GM19328 (cell line): ENCODE data around the gene XPNPEP1.

Experiments used
- ATAC-seq: cut with Tn5 transposase; IDR thresholded peaks from one replicate; pipeline ENCODE4 v1.9.1; 2021; ENCODE audit warnings: mild to moderate bottlenecking, moderate library complexity; ENCODE audit not compliant: unreplicated experiment

Gene XPNPEP1

GRCh38 chr10:109952526-109952925, 29.2 kb upstream of the XPNPEP1 start:
- ATAC-seq, result no peak

GRCh38 chr10:109947111-109947920, 24.0 kb upstream of the XPNPEP1 start:
- no peak for ATAC-seq

GRCh38 chr10:109946680-109947079, 23.4 kb upstream of the XPNPEP1 start:
- no peak for ATAC-seq

GRCh38 chr10:109945473-109946177, 22.3 kb upstream of the XPNPEP1 start:
- no peak for ATAC-seq

GRCh38 chr10:109944613-109945012, 21.3 kb upstream of the XPNPEP1 start:
- ATAC-seq, result no peak

- no peak for ATAC-seq
Observed at GRCh38 chr10:109941236-109941862, 18.0 kb upstream of the XPNPEP1 start.

GRCh38 chr10:109940553-109940952, 17.2 kb upstream of the XPNPEP1 start:
- no peak for ATAC-seq

GRCh38 chr10:109940117-109940516, 16.8 kb upstream of the XPNPEP1 start:
- no peak for ATAC-seq

GRCh38 chr10:109939315-109939961, 16.1 kb upstream of the XPNPEP1 start:
- no peak for ATAC-seq

GRCh38 chr10:109937460-109938065, 14.3 kb upstream of the XPNPEP1 start:
- ATAC-seq, result no peak

GRCh38 chr10:109934958-109935793, 11.9 kb upstream of the XPNPEP1 start:
- ATAC-seq, result no peak

GRCh38 chr10:109933984-109934565, 10.8 kb upstream of the XPNPEP1 start:
- ATAC-seq, result no peak

- no peak for ATAC-seq
Observed at GRCh38 chr10:109932968-109933367, 9.7 kb upstream of the XPNPEP1 start.

- no peak for ATAC-seq
Observed at GRCh38 chr10:109932391-109932790, 9.1 kb upstream of the XPNPEP1 start.

- no peak for ATAC-seq
Observed at GRCh38 chr10:109931163-109931562, 7.9 kb upstream of the XPNPEP1 start.

GRCh38 chr10:109929501-109930219, 6.3 kb upstream of the XPNPEP1 start:
- no peak for ATAC-seq

GRCh38 chr10:109928475-109928891, 5.2 kb upstream of the XPNPEP1 start:
- no peak for ATAC-seq

GRCh38 chr10:109926825-109927224, 3.5 kb upstream of the XPNPEP1 start:
- no peak for ATAC-seq
